Measurements from ENCODE around the gene TSKS.

- TF ChIP-seq, protein P1, sequence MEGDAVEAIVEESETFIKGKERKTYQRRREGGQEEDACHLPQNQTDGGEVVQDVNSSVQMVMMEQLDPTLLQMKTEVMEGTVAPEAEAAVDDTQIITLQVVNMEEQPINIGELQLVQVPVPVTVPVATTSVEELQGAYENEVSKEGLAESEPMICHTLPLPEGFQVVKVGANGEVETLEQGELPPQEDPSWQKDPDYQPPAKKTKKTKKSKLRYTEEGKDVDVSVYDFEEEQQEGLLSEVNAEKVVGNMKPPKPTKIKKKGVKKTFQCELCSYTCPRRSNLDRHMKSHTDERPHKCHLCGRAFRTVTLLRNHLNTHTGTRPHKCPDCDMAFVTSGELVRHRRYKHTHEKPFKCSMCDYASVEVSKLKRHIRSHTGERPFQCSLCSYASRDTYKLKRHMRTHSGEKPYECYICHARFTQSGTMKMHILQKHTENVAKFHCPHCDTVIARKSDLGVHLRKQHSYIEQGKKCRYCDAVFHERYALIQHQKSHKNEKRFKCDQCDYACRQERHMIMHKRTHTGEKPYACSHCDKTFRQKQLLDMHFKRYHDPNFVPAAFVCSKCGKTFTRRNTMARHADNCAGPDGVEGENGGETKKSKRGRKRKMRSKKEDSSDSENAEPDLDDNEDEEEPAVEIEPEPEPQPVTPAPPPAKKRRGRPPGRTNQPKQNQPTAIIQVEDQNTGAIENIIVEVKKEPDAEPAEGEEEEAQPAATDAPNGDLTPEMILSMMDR (IDR thresholded peaks at IDR 0.05; ENCODE audit: low read depth, low read length) = no peak
- no peak for TF ChIP-seq EZH2phosphoT487 (IDR thresholded peaks at IDR 0.05; ENCODE audit: low read depth)
Observed at GRCh38 chr19:49801401-49801888, 38.3 kb upstream of the TSKS start.

Measured in OCI-LY3 (cell line).